Renal cortex interstitium (tissue), 11 donors: ENCODE data around the gene CEBPB. TPM values are rescaled to one million over a fixed set of nuclear protein-coding genes. Genes with fewer than 3 reads are reported as not detected.
"Not testable (repeated sequence)": the region's sequence is repeated elsewhere in the genome, so short reads cannot be mapped to it uniquely, and the experiment has no call there.

Source experiments
- DNase-seq, 11 donors: peaks; one replicate each; pipeline ENCODE4 v3.0.0-alpha.2; 2013; ENCODE audit warnings: low read depth in 9 of 11, low spot score in 4 of 11; ENCODE audit errors: extremely low read depth in 1 of 11
- polyA plus RNA-seq, 3 donors: library from polyadenylated mRNA; unstranded; fragments of 120-200 nt; gene quantifications; one replicate each; pipeline ENCODE4 v1.2.1, GENCODE V29; 2013; ENCODE audit not compliant: insufficient read length in 3 of 3

The CEBPB gene
- polyA plus RNA-seq, 3 donors, result 2.9 to 6.7 (median 5.5) TPM

- DNase-seq, result peak; percentile 68 to 93 (median 88)
Observed at GRCh38 chr20:50153500-50154377, 36.9 kb upstream of the CEBPB start, which contains the start of gene PEDS1. PEDS1 (minus strand) TSS chr20:50153723; CDS start chr20:50153637, 86 bp downstream.

GRCh38 chr20:50161494-50161893 lies 29.1 kb upstream of the CEBPB start:
- DNase-seq, result not testable (repeated sequence)

- DNase-seq, result no peak
Observed at GRCh38 chr20:50163570-50164317, 26.9 kb upstream of the CEBPB start.

- peak; percentile 89 to 98 (median 95) for DNase-seq
Observed at GRCh38 chr20:50165684-50166554, 24.7 kb upstream of the CEBPB start.

- DNase-seq, result peak in 2 of 11 donors; percentile 53 to 70
Observed at GRCh38 chr20:50169329-50169823, 21.3 kb upstream of the CEBPB start.

GRCh38 chr20:50170549-50171220 lies 19.9 kb upstream of the CEBPB start:
- no peak for DNase-seq

GRCh38 chr20:50172347-50173013 lies 18.1 kb upstream of the CEBPB start:
- DNase-seq, result peak in 8 of 11 donors; percentile 41 to 75 (median 66)

GRCh38 chr20:50174456-50174855 lies 16.2 kb upstream of the CEBPB start:
- DNase-seq, result no peak

GRCh38 chr20:50175938-50176933 lies 14.4 kb upstream of the CEBPB start:
- no peak for DNase-seq

- DNase-seq, result not testable (repeated sequence)
Observed at GRCh38 chr20:50178672-50179071, 12.0 kb upstream of the CEBPB start.

GRCh38 chr20:50181344-50181743 lies 9.3 kb upstream of the CEBPB start:
- no peak for DNase-seq

GRCh38 chr20:50182346-50182745 lies 8.3 kb upstream of the CEBPB start:
- DNase-seq, result no peak

GRCh38 chr20:50185426-50185825 lies 5.2 kb upstream of the CEBPB start:
- no peak for DNase-seq

- DNase-seq, result peak in 9 of 11 donors; percentile 50 to 84 (median 70)
Observed at GRCh38 chr20:50186151-50186885, 4.3 kb upstream of the CEBPB start.

- DNase-seq, result no peak
Observed at GRCh38 chr20:50186987-50187402, 3.6 kb upstream of the CEBPB start.
